ENCODE data around the gene FZD2.
"Not testable (repeated sequence)": the region's sequence is repeated elsewhere in the genome, so short reads cannot be mapped to it uniquely, and the experiment has no call there.

FZD2 gene

GRCh38 chr17:44556832-44557606 lies at the start of gene FZD2:
Gene FZD2, plus strand, starts transcription at chr17:44557484. Its CDS starts 205 bp downstream, at chr17:44557689.
- peak in 1 of 2 donors; percentile 12 for DNase-seq

- DNase-seq: not testable (repeated sequence)
Measured at GRCh38 chr17:44511241-44512134, 45.8 kb upstream of the FZD2 start.

GRCh38 chr17:44518032-44518431 lies 39.3 kb upstream of the FZD2 start:
- DNase-seq: no peak

- peak; percentile 62 to 65 for DNase-seq
Measured at GRCh38 chr17:44522883-44523671, 34.2 kb upstream of the FZD2 start.

GRCh38 chr17:44523672-44523972 lies 33.7 kb upstream of the FZD2 start:
- no peak for DNase-seq

GRCh38 chr17:44527102-44527501 lies 30.2 kb upstream of the FZD2 start:
- no peak for DNase-seq

GRCh38 chr17:44527954-44528353 lies 29.3 kb upstream of the FZD2 start:
- no peak for DNase-seq

- DNase-seq: no peak
Measured at GRCh38 chr17:44529864-44530263, 27.4 kb upstream of the FZD2 start.

GRCh38 chr17:44530896-44531418 lies 26.3 kb upstream of the FZD2 start:
- DNase-seq: no peak

- DNase-seq: peak; percentile 93
Measured at GRCh38 chr17:44533533-44534246, 23.6 kb upstream of the FZD2 start.

GRCh38 chr17:44536090-44536953 lies 21.0 kb upstream of the FZD2 start:
- DNase-seq: no peak

- not testable (repeated sequence) for DNase-seq
Measured at GRCh38 chr17:44537922-44538321, 19.4 kb upstream of the FZD2 start.

GRCh38 chr17:44539673-44540072 lies 17.6 kb upstream of the FZD2 start:
- DNase-seq: no peak

- no peak for DNase-seq
Measured at GRCh38 chr17:44540246-44541084, 16.8 kb upstream of the FZD2 start.

- no peak for DNase-seq
Measured at GRCh38 chr17:44541884-44542581, 15.3 kb upstream of the FZD2 start.

GRCh38 chr17:44543213-44543904 lies 13.9 kb upstream of the FZD2 start:
- DNase-seq: no peak

- DNase-seq: no peak
Measured at GRCh38 chr17:44543905-44544523, 13.3 kb upstream of the FZD2 start.

All from stimulated activated CD4-positive, alpha-beta T cell treated with anti-CD3 and anti-CD28 coated beads, Interleukin-2, amount 100 ng/mL, for 48 hours (primary cell).